GM18867 (cell line): ENCODE data around the gene CDK5R1.
A peak's percentile ranks its signal among the peaks of the same experiment; 100 is the strongest.

Source experiments
- ATAC-seq: cut with Tn5 transposase; IDR thresholded peaks from one replicate; pipeline ENCODE4 v1.9.1; 2021; ENCODE audit warnings: mild to moderate bottlenecking, moderate library complexity; ENCODE audit not compliant: unreplicated experiment

CDK5R1 gene

GRCh38 chr17:32492264-32492589 lies 5.4 kb downstream of the CDK5R1 start:
- no peak for ATAC-seq

GRCh38 chr17:32492648-32493289 lies 6.0 kb downstream of the CDK5R1 start:
- ATAC-seq = no peak

GRCh38 chr17:32493571-32493970 lies 6.8 kb downstream of the CDK5R1 start:
- no peak for ATAC-seq

- no peak for ATAC-seq
Measured at GRCh38 chr17:32493976-32494513, 7.3 kb downstream of the CDK5R1 start.

GRCh38 chr17:32494621-32495358 lies 8.0 kb downstream of the CDK5R1 start:
- ATAC-seq = no peak

- ATAC-seq = no peak
Measured at GRCh38 chr17:32495359-32496231, 8.8 kb downstream of the CDK5R1 start.

GRCh38 chr17:32496395-32497073 lies 9.7 kb downstream of the CDK5R1 start:
- ATAC-seq = no peak

GRCh38 chr17:32497431-32498205 lies 10.8 kb downstream of the CDK5R1 start:
- no peak for ATAC-seq

GRCh38 chr17:32498391-32498790 lies 11.6 kb downstream of the CDK5R1 start:
- ATAC-seq = no peak

GRCh38 chr17:32502013-32502412 lies 15.2 kb downstream of the CDK5R1 start:
- no peak for ATAC-seq

GRCh38 chr17:32502710-32503109 lies 15.9 kb downstream of the CDK5R1 start:
- ATAC-seq = no peak

GRCh38 chr17:32503251-32504165 lies 16.7 kb downstream of the CDK5R1 start:
- ATAC-seq = peak; percentile 87

- no peak for ATAC-seq
Measured at GRCh38 chr17:32504166-32504990, 17.6 kb downstream of the CDK5R1 start.

GRCh38 chr17:32508926-32509325 lies 22.1 kb downstream of the CDK5R1 start:
- no peak for ATAC-seq

- ATAC-seq = no peak
Measured at GRCh38 chr17:32510466-32510865, 23.7 kb downstream of the CDK5R1 start.

- ATAC-seq = no peak
Measured at GRCh38 chr17:32512328-32512727, 25.5 kb downstream of the CDK5R1 start.

GRCh38 chr17:32513579-32513978 lies 26.8 kb downstream of the CDK5R1 start:
- ATAC-seq = no peak

GRCh38 chr17:32514606-32515005 lies 27.8 kb downstream of the CDK5R1 start:
- ATAC-seq = no peak
